Endodermal cell (in vitro differentiated cells): ENCODE results near the gene RILPL1. TPM values are rescaled to one million over a fixed set of nuclear protein-coding genes. Genes with fewer than 3 reads are reported as not detected.
"Not testable (repeated sequence)": the region's sequence is repeated elsewhere in the genome, so short reads cannot be mapped to it uniquely, and the experiment has no call there.

Source experiments
- DNase-seq: peaks from one replicate; pipeline ENCODE4 v3.0.0-alpha.2; 2017
- H3K27ac ChIP-seq: 2 replicates; pipeline ENCODE4 v1.5.1; 2013; ENCODE audit warnings: mild to moderate bottlenecking, low read depth, low read length, moderate library complexity
- H3K27me3 ChIP-seq: 2 replicates; pipeline ENCODE4 v1.6.1; 2013; ENCODE audit warnings: mild to moderate bottlenecking, low read length, moderate library complexity; ENCODE audit not compliant: insufficient read depth, control insufficient read depth, poor library complexity, severe bottlenecking
- H3K36me3 ChIP-seq: 2 replicates; pipeline ENCODE4 v1.7.0; 2013; ENCODE audit warnings: mild to moderate bottlenecking, low read length, moderate library complexity; ENCODE audit not compliant: control insufficient read depth, insufficient read depth
- H3K4me1 ChIP-seq: one replicate; pipeline ENCODE4 v1.7.0; 2013; ENCODE audit warnings: low read length; ENCODE audit not compliant: control insufficient read depth, insufficient read depth
- H3K4me3 ChIP-seq: 2 replicates; pipeline ENCODE4 v1.5.1; 2013; ENCODE audit warnings: mild to moderate bottlenecking, low read length, moderate library complexity
- H3K9ac ChIP-seq: 2 replicates; pipeline ENCODE4 v1.6.1; 2013; ENCODE audit warnings: mild to moderate bottlenecking, low read length, moderate library complexity; ENCODE audit not compliant: poor library complexity, severe bottlenecking; ENCODE audit errors: extremely low read depth
- H3K9me3 ChIP-seq: 2 replicates; pipeline ENCODE4 v1.6.1; 2013; ENCODE audit warnings: mild to moderate bottlenecking, low read length, moderate library complexity; ENCODE audit not compliant: control insufficient read depth
- H3K27ac Mint-ChIP-seq: 2 replicates; pipeline ENCODE4 v1.8.0; 2020; ENCODE audit warnings: mixed read lengths
- H3K27me3 Mint-ChIP-seq: 2 replicates; pipeline ENCODE4 v1.8.0; 2021; ENCODE audit warnings: mild to moderate bottlenecking, mixed read lengths; ENCODE audit not compliant: insufficient read depth
- H3K36me3 Mint-ChIP-seq: 2 replicates; pipeline ENCODE4 v1.8.0; 2020; ENCODE audit warnings: low read depth, mixed read lengths
- H3K4me1 Mint-ChIP-seq: 2 replicates; pipeline ENCODE4 v1.8.0; 2020; ENCODE audit warnings: mixed read lengths
- H3K4me3 Mint-ChIP-seq: 2 replicates; pipeline ENCODE4 v1.8.0; 2020; ENCODE audit warnings: mild to moderate bottlenecking, moderate library complexity, mixed read lengths
- H3K9me3 Mint-ChIP-seq: 2 replicates; pipeline ENCODE4 v1.8.0; 2020; ENCODE audit warnings: mild to moderate bottlenecking, mixed read lengths
- WGBS, 2 experiments: methylation state at CpG; one replicate each; pipeline versions ENCODE4 v1.1.5 to v1.1.7; 2013; ENCODE audit warnings: missing lambda C conversion rate in 2 of 2, mixed read lengths in 1 of 2; ENCODE audit not compliant: insufficient coverage in 1 of 2, insufficient read length in 1 of 2; 5-methylcytosine and 5-hydroxymethylcytosine counted together
- total RNA-seq, 2 donors: library from RNA; stranded (reverse); fragmentation: NEBNext Ultra II Directional in 1 of 2; extraction: Animal tissue kit (Norgen Biotek cat#: 25700) in 1 of 2; gene quantifications; 2 replicates in 1 of 2; 3 replicates in 1 of 2; pipeline ENCODE4 v1.2.1, GENCODE V29; 2021
- TF ChIP-seq, protein P1 (sequence below): fragments of 200-600 bp; sonication (generic); conservative IDR thresholded peaks from 2 replicates; pipeline ENCODE4 v1.5.0; 2021; ENCODE audit warnings: antibody characterized with exemption, mild to moderate bottlenecking

Gene RILPL1
- total RNA-seq, 2 donors from 2014 or later = 19.0 to 25.2 TPM

DNA sequence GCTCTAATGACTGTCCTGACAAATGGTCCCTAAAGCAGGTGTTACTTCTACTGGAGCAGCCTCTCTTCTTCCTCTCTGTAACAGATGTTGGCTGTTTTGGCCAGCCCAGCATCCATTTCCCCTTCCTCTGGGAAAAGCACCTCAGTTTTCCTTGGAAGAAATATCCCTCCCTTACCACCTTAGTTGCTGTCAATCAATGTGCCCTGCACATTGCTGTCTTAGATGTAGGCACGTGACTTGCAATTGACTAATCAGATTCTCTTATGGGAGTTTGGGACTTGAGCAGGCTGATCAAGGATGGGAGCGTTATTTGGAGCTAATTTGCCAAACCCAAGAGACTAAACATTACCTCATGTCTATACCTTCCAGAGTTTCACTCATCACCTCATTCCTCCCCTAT lies 38.9 kb upstream of the RILPL1 start:
- WGBS, 2 experiments = 50 to 100% methylated on average over 1 to 2 of the region's 2 CpGs
- Histone ChIP-seq H3K27ac (no peak overlapping the region), H3K36me3 (no peaks in the 10 kb centered on the region), H3K9ac (no peak overlapping the region), H3K4me1 (no peaks in the 10 kb centered on the region), H3K4me3 (no peak overlapping the region), H3K27me3 (no peaks in the 10 kb centered on the region), H3K9me3 (peaks cover 13% of the 10 kb centered on the region)
- Mint-ChIP-seq H3K36me3 (peaks cover 10% of the 10 kb centered on the region), H3K9me3 (peaks cover 14% of the 10 kb centered on the region), H3K27ac (no peak overlapping the region), H3K4me3 (no peak overlapping the region), H3K27me3 (no peaks in the 10 kb centered on the region), H3K4me1 (peaks cover 3% of the 10 kb centered on the region)
- TF ChIP-seq, protein P1, sequence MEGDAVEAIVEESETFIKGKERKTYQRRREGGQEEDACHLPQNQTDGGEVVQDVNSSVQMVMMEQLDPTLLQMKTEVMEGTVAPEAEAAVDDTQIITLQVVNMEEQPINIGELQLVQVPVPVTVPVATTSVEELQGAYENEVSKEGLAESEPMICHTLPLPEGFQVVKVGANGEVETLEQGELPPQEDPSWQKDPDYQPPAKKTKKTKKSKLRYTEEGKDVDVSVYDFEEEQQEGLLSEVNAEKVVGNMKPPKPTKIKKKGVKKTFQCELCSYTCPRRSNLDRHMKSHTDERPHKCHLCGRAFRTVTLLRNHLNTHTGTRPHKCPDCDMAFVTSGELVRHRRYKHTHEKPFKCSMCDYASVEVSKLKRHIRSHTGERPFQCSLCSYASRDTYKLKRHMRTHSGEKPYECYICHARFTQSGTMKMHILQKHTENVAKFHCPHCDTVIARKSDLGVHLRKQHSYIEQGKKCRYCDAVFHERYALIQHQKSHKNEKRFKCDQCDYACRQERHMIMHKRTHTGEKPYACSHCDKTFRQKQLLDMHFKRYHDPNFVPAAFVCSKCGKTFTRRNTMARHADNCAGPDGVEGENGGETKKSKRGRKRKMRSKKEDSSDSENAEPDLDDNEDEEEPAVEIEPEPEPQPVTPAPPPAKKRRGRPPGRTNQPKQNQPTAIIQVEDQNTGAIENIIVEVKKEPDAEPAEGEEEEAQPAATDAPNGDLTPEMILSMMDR = no peak
- DNase-seq = no peak

DNA sequence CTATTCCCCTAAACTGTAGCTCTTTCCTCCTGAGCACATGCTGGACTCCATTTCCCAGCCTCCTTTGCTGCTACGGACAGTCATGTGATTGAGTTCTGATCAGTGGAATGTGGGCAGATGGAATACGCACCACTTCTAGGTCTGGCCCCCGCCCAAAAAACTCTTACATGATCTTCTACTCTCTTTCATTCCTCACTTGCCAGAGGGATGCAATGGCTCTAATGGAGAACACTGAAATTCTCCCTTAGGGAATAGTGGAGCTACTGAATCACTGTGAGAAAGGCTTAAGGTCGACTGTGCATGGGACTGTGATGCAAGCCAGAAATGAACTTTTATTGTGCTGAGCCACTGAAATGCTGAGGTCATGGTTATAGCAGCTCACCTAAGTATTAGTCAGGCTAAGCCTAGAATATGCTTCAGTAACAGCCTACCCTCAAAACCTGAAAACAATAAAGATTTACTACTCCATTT lies 37.9 kb upstream of the RILPL1 start:
- Histone ChIP-seq H3K4me1 (no peaks in the 10 kb centered on the region), H3K27ac (no peak overlapping the region), H3K4me3 (no peak overlapping the region), H3K27me3 (no peaks in the 10 kb centered on the region), H3K9me3 (peaks cover 9% of the 10 kb centered on the region), H3K36me3 (no peaks in the 10 kb centered on the region), H3K9ac (no peak overlapping the region)
- Mint-ChIP-seq H3K27me3 (no peaks in the 10 kb centered on the region), H3K4me3 (no peak overlapping the region), H3K27ac (no peak overlapping the region), H3K4me1 (peaks cover 3% of the 10 kb centered on the region), H3K9me3 (peaks cover 10% of the 10 kb centered on the region), H3K36me3 (peaks cover 3% of the 10 kb centered on the region)
- TF ChIP-seq, protein P1 = no peak
- 62 to 100% methylated on average over 2 to 4 of the region's 4 CpGs for WGBS, 2 experiments
- DNase-seq = peak; percentile 87

DNA sequence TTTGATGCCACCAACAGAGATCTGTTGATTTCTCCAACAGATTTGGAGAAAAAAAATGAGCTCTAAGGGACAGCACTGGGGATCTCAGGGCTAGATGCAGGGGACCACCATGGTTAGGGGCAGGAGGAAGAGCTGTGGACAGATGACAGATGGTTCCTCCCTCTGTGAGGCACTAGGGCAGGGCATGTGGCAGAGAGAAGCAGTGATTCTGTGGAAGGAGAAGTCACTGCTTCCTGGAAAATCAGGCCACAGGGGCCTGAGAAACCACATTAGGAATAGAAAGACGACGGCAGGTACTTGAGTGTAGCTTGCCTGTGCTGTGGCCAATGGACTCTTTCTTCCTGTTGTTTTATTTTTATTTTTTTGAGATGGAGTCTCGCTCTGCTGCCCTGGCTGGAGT lies 25.9 kb upstream of the RILPL1 start:
- DNase-seq = no peak
- Mint-ChIP-seq H3K36me3 (no peaks in the 10 kb centered on the region), H3K4me1 (no peaks in the 10 kb centered on the region), H3K27ac (no peak overlapping the region), H3K9me3 (no peaks in the 10 kb centered on the region), H3K27me3 (no peaks in the 10 kb centered on the region), H3K4me3 (no peak overlapping the region)
- TF ChIP-seq, protein P1 = no peak
- no peaks in the 10 kb centered on the region for H3K27me3 ChIP-seq
- WGBS, 2 experiments = 96% methylated on average over 3 of the region's 3 CpGs
- no peaks in the 10 kb centered on the region for H3K9me3 ChIP-seq
- no peaks in the 10 kb centered on the region for H3K36me3 ChIP-seq
- no peak overlapping the region for H3K9ac ChIP-seq
- no peak overlapping the region for H3K4me3 ChIP-seq
- H3K4me1 ChIP-seq = no peaks in the 10 kb centered on the region
- H3K27ac ChIP-seq = no peak overlapping the region

DNA sequence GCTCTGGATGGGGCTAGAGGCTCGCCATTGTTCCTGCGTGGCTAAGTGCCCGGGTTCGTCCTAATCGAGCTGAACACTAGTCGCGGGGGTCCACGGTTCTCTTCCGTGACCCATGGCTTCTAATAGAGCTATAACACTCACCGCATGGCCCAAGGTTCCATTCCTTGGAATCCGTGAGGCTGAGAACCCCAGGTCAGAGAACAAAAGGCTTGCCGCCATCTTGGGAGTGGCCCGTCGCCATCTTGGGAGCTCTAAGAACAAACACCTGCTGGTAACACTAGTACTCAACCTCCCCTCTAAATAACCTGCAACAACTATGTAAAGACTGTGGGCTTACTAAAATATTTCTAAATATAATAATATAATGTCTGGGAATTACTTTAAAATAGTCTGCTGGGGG lies 25.0 kb upstream of the RILPL1 start:
- not testable (repeated sequence) for H3K36me3 ChIP-seq, H3K27ac ChIP-seq, H3K4me3 ChIP-seq, DNase-seq, H3K4me3 Mint-ChIP-seq, H3K9ac ChIP-seq, H3K36me3 Mint-ChIP-seq, H3K4me1 ChIP-seq, H3K27me3 Mint-ChIP-seq, H3K9me3 Mint-ChIP-seq, H3K27me3 ChIP-seq, H3K9me3 ChIP-seq, H3K27ac Mint-ChIP-seq, H3K4me1 Mint-ChIP-seq
- WGBS, 2 experiments = 98% methylated on average over 13 to 14 of the region's 14 CpGs

DNA sequence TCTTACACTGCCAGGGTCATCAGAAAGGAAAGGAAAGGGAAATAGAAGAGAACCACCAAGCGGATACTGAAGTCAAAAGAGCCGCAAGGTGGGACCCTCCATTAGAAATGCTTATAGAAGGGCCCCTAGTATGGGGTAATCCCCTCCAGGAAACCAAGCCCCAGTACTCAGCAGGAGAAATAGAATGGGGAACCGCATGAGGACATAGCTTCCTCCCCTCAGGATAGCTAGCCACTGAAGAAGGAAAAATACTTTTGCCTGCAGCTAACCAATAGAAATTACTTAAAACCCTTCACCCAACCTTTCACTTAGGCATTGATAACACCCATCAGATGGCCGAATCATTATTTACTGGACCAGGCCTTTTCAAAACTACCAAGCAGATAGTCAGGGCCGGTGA lies 21.3 kb upstream of the RILPL1 start:
- not testable (repeated sequence) for H3K9me3 Mint-ChIP-seq

More for the DNA sequence above, 21.3 kb upstream of the RILPL1 start:
- 90 to 96% methylated on average over 2 to 5 of the region's 5 CpGs for WGBS, 2 experiments
- H3K36me3 Mint-ChIP-seq, H3K27ac Mint-ChIP-seq, H3K4me1 ChIP-seq, H3K27me3 ChIP-seq, H3K36me3 ChIP-seq, H3K4me3 ChIP-seq, DNase-seq, H3K9ac ChIP-seq, H3K27ac ChIP-seq, H3K4me1 Mint-ChIP-seq, H3K27me3 Mint-ChIP-seq, H3K9me3 ChIP-seq, H3K4me3 Mint-ChIP-seq: not testable (repeated sequence)
